GM12873 (cell line): ENCODE data around the gene ZNF423.

Experiments
- TF ChIP-seq, protein P1 (sequence below): IDR thresholded peaks from 2 replicates; pipeline ENCODE4 v1.5.1; 2012; ENCODE audit warnings: low read depth, mild to moderate bottlenecking, moderate library complexity, low read length, control low read depth; ENCODE audit not compliant: insufficient read depth; ENCODE audit errors: missing control alignments

The ZNF423 gene

DNA sequence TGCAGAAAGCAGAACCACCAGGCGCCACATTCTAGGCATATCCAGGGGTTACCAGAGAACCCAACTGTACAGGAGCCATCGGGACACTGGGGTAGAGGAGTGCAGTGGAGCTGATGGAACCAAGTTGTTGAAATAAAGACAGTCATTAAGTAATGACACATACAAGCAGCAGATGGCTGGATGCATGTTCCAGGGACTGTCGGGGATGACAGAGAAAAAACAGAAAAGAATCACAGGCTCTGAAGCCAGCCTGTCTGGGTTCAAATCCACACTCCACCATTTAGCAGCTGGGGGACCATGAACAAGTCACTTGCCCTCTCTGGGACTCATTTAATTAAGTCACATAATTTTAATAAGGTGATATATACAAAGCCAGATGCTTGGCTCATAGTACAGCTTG, 117.1 kb downstream of the ZNF423 start:
- TF ChIP-seq, protein P1, sequence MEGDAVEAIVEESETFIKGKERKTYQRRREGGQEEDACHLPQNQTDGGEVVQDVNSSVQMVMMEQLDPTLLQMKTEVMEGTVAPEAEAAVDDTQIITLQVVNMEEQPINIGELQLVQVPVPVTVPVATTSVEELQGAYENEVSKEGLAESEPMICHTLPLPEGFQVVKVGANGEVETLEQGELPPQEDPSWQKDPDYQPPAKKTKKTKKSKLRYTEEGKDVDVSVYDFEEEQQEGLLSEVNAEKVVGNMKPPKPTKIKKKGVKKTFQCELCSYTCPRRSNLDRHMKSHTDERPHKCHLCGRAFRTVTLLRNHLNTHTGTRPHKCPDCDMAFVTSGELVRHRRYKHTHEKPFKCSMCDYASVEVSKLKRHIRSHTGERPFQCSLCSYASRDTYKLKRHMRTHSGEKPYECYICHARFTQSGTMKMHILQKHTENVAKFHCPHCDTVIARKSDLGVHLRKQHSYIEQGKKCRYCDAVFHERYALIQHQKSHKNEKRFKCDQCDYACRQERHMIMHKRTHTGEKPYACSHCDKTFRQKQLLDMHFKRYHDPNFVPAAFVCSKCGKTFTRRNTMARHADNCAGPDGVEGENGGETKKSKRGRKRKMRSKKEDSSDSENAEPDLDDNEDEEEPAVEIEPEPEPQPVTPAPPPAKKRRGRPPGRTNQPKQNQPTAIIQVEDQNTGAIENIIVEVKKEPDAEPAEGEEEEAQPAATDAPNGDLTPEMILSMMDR: no peak

DNA sequence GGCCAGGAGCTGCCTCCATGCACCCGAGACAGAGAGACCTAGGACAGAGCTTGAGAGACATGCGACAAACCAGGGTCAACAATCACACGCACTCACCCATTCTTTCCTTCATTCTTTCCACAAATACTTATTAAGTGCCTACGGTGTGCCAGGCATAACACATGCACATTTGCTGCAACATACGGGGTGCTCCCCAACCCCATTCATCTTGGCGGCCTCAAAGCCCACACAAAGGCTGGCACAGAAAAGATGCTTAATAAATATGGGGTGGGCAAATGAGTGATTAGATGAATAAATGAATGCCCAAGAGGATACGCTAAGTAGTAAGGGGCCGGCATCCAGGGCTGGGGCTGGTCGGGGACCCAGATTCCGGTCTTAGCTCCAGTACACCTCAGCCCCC, 117.9 kb downstream of the ZNF423 start:
- TF ChIP-seq, protein P1: no peak

DNA sequence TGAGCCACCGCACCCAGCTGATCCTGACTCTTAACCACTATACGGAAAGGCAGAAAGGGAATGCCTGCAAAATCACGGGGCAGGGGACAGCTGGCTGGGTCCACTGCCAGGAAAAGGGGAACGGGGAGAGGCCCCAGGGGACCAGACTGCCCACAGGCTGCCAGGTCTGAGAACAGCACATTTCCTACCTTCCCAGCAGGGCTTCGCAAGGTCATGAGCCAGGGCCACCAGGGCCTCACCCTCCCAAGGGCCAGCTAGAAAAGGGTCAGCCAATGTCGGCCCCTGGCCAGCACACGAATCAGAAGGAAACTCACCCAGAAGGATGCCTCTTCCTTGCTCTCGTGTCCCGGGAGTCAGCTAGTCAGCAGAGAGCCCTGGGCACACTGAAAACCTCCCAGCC, 118.4 kb downstream of the ZNF423 start:
- TF ChIP-seq, protein P1: no peak

DNA sequence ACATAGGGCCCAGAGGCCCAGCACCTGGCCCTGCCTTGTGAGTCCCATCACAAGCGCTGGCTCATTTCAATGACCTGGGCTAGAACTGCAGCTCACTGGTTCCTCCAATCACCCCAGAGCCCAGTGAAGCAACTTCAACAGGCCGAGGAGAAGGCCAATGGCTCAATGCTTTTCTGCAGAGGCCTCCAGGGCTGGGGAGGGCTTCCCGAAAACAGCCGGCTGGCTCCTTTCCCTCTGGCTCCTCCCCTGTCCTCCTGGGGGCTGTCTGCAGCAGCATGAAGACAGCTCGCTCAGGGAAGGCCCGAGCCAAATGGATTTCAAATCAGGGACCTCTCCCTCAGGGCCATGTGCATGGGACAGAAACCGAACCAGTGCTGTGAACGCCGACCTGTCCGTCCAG, 121.6 kb downstream of the ZNF423 start:
- TF ChIP-seq, protein P1: no peak

DNA sequence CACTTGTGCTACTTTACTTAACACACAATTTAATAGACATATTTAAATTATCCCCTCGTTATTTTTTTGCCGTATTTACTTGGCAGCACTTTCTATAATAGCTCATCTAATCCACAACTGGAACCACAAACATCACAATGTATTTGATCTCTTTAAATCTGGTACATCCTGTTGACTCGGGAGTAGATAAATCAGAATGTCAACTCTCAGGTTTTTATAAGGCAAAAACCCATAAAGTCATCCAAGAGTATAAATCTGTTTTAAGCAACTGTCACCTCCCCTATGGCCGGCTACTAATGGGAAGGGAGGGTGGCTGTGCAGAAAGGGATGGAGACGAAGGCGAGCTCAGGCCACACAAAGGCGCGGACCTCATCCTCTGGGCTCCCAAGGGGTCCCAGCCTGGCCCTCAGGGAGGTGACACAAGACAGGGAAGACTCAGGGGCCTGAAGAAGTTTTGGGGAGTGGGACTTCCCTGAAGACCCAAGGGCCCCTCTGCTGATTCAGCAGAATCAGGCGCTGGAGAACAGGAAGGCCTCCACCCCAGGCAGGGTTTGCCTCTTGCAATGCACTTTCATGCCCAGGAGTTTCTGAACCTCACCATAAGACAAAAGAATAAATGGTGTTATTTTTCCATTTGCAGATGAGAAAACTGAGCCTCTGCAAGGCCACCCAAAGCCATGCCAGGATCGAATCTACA, 122.5 kb downstream of the ZNF423 start:
- TF ChIP-seq, protein P1: no peak

DNA sequence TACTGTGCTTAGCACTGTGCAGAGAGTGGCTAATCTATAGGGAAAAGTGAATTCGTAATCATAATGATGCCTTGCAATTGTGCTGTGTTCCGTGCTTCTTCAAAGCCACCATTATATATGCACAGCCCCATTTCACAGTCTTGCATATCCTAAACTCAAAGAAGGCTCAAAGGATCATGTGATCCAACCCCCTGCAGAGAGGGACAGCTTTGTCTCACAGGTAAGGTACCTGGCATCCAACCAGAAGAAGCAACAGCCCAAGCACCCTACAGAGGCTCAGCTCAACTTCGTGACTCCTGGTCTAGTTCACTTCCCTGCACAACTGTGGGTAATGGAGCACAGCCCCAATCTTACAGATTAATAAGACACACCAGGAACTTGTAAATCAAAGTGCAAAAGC, 124.0 kb downstream of the ZNF423 start:
- TF ChIP-seq, protein P1: no peak

DNA sequence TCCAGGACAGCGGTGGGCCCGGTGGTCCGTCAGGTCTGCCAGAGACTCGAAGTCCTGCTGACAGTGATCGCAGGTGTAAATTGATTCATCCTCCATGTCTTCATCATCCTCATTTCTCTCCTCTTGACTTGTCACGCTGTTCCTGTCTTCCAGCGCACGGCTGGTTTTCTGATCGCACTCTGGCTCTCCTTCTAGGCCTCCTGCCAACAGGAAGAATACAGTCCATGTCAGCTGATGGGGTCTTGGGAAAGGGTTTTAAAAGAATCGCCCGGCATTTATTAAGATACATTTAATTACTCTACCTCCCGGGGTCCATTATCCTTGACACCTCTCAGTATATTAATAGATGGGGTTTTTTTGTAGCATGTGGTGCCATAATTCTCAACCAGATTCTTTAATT, 125.1 kb downstream of the ZNF423 start:
- TF ChIP-seq, protein P1: no peak
